ENCODE measurements around the gene GAPDHS. TPM values are rescaled to one million over a fixed set of nuclear protein-coding genes. Genes with fewer than 3 reads are reported as not detected.

Gene GAPDHS
- total RNA-seq, 1 experiment from 2014 or later, result not detected

DNA sequence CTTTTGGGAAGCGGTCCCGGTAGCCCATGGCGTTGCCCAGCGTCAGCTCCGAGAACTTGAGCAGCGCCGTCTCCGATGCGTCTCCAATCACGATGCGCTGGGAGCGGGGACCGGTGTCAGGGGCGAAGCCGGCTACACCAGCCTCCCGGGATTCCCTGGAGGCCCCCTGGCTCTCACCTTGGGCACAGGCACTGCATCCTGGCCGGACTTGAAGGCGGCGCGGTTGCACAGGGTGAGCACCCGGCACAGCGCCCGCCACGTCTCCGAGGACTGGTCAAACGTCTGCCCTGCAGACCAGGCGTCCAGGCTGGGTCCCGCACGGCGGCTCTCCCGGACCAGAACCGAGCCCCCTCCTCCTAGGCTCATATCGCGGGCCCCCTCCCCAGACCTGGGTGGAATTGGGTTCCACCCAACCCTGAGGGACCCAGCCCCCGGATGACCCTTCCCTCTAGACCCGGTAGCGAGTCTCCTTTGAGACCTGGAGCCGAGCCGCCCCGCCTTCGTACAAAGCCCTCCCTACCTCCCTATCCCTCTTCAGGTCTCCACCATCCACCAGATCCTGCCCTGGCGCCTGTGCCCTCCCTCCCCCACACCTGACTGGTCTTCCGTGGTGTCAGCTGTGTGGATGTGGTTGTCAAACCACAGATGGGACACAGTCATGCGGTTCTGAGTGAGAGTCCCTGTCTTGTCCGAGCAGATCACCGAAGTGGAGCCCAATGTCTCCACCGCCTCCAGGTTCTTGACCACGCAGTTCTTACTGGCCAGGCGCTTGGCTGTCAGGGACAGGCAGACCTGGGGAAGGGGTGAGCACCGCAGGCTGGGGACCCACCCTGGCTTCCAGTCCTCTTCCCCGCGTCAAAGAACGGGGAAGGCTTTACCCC, 25.4 kb downstream of the GAPDHS start:
- ChIA-PET CTCF (interaction anchor here (0.6 kb wide), 2 partner anchors 181 to 491 kb away, joined by 3 to 4 read pairs; no protein-coding TSS in a partner anchor), POLR2A (ENCODE audit: low non-redundant PET) (interaction anchor here (0.7 kb wide), 1 partner anchor 118 kb away, joined by 8 read pairs; no protein-coding TSS in a partner anchor)
- peak overlapping the region; percentile 47 for H3K4me3 ChIP-seq (ENCODE audit: low read depth, low read length, poor library complexity, severe bottlenecking)
- peaks cover 22% of the 10 kb centered on the region for H3K27me3 ChIP-seq (replicated peaks; ENCODE audit: insufficient read depth, low read depth, low read length, poor library complexity)
- no peaks in the 10 kb centered on the region for H3K36me3 ChIP-seq (ENCODE audit: insufficient read depth, low read length, poor library complexity, severe bottlenecking)
- no TSS peak for BruUV-seq (replicated peaks)
- H3K9me3 ChIP-seq (ENCODE audit: low read depth, low read length, poor library complexity, severe bottlenecking), result no peaks in the 10 kb centered on the region
- H3K4me1 ChIP-seq (ENCODE audit: insufficient read depth, low read length, poor library complexity, severe bottlenecking), result no peaks in the 10 kb centered on the region
- TF ChIP-seq, protein P1, sequence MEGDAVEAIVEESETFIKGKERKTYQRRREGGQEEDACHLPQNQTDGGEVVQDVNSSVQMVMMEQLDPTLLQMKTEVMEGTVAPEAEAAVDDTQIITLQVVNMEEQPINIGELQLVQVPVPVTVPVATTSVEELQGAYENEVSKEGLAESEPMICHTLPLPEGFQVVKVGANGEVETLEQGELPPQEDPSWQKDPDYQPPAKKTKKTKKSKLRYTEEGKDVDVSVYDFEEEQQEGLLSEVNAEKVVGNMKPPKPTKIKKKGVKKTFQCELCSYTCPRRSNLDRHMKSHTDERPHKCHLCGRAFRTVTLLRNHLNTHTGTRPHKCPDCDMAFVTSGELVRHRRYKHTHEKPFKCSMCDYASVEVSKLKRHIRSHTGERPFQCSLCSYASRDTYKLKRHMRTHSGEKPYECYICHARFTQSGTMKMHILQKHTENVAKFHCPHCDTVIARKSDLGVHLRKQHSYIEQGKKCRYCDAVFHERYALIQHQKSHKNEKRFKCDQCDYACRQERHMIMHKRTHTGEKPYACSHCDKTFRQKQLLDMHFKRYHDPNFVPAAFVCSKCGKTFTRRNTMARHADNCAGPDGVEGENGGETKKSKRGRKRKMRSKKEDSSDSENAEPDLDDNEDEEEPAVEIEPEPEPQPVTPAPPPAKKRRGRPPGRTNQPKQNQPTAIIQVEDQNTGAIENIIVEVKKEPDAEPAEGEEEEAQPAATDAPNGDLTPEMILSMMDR (conservative IDR thresholded peaks at IDR 0.05; ENCODE audit: low read depth, low read length), result no peak
- TF ChIP-seq EZH2 (IDR thresholded peaks at IDR 0.05; ENCODE audit: borderline replicate concordance, low read depth, low read length, poor library complexity, severe bottlenecking), result no peak
- no peak overlapping the region for H3K27ac ChIP-seq (ENCODE audit: low read depth, low read length, poor library complexity, severe bottlenecking)
- intact Hi-C loops (cut with micrococcal nuclease; ENCODE audit: unreplicated experiment), result no loop called here
- DNase-seq (ENCODE audit: low spot score), result no peak

DNA sequence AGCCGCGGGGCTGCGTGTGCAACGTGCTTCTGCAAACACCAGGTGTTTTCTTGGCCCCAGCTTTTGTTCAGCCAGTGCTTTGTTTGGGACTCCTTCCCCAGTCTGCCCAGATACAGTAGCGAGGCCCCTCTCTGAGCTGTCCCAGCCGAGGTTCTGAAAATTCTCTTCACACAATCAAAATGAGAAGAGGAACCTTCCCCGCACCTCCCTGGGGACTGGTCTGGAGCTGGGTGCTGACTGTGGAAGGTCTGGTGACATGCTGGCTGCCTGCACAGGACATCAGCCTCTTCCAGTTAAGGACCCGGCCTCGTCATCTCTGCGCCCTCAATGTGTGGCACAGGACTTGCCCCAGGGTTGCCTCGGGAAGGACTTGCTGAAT, 26.0 kb downstream of the GAPDHS start:
- CTCF ChIA-PET, result no interaction called here
- no peak for DNase-seq (ENCODE audit: low spot score)
- no peak overlapping the region for H3K4me3 ChIP-seq (ENCODE audit: low read depth, low read length, poor library complexity, severe bottlenecking)
- H3K27ac ChIP-seq (ENCODE audit: low read depth, low read length, poor library complexity, severe bottlenecking), result no peak overlapping the region
- TF ChIP-seq EZH2 (IDR thresholded peaks at IDR 0.05; ENCODE audit: borderline replicate concordance, low read depth, low read length, poor library complexity, severe bottlenecking), result no peak
- TF ChIP-seq, protein P1 (conservative IDR thresholded peaks at IDR 0.05; ENCODE audit: low read depth, low read length), result no peak
- intact Hi-C loops (cut with micrococcal nuclease; ENCODE audit: unreplicated experiment), result no loop called here
- H3K27me3 ChIP-seq (replicated peaks; ENCODE audit: insufficient read depth, low read depth, low read length, poor library complexity), result peaks cover 22% of the 10 kb centered on the region
- no peaks in the 10 kb centered on the region for H3K4me1 ChIP-seq (ENCODE audit: insufficient read depth, low read length, poor library complexity, severe bottlenecking)
- no peaks in the 10 kb centered on the region for H3K9me3 ChIP-seq (ENCODE audit: low read depth, low read length, poor library complexity, severe bottlenecking)
- BruUV-seq (replicated peaks), result no TSS peak
- POLR2A ChIA-PET (ENCODE audit: low non-redundant PET), result no interaction called here
- H3K36me3 ChIP-seq (ENCODE audit: insufficient read depth, low read length, poor library complexity, severe bottlenecking), result no peaks in the 10 kb centered on the region

DNA sequence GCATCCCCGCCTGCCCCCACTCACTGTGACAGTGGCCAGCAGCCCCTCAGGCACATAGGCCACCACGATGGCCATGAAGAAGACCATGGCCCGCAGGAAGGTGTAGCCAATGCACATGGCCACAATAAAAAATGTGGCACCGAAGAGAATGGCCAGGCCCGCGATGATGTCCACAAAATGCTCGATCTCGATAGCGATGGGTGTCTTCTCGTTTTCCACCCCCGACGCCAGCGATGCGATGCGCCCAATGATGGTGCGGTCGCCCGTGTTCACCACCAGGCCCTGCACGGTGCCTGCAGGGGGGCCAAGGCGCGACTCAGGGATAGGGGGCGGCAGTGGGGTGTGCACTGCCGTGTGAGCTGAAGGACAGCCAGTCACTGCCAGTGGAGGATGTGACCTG, 26.5 kb downstream of the GAPDHS start:
- peaks cover 22% of the 10 kb centered on the region for H3K27me3 ChIP-seq (replicated peaks; ENCODE audit: insufficient read depth, low read depth, low read length, poor library complexity)
- TF ChIP-seq, protein P1 (conservative IDR thresholded peaks at IDR 0.05; ENCODE audit: low read depth, low read length), result no peak
- no peak for TF ChIP-seq EZH2 (IDR thresholded peaks at IDR 0.05; ENCODE audit: borderline replicate concordance, low read depth, low read length, poor library complexity, severe bottlenecking)
- ChIA-PET CTCF (no interaction called here), POLR2A (ENCODE audit: low non-redundant PET) (no interaction called here)
- no TSS peak for BruUV-seq (replicated peaks)
- H3K27ac ChIP-seq (ENCODE audit: low read depth, low read length, poor library complexity, severe bottlenecking), result no peak overlapping the region
- H3K4me1 ChIP-seq (ENCODE audit: insufficient read depth, low read length, poor library complexity, severe bottlenecking), result no peaks in the 10 kb centered on the region
- intact Hi-C loops (cut with micrococcal nuclease; ENCODE audit: unreplicated experiment), result no loop called here
- no peaks in the 10 kb centered on the region for H3K36me3 ChIP-seq (ENCODE audit: insufficient read depth, low read length, poor library complexity, severe bottlenecking)
- H3K9me3 ChIP-seq (ENCODE audit: low read depth, low read length, poor library complexity, severe bottlenecking), result no peaks in the 10 kb centered on the region
- H3K4me3 ChIP-seq (ENCODE audit: low read depth, low read length, poor library complexity, severe bottlenecking), result no peak overlapping the region
- DNase-seq (ENCODE audit: low spot score), result no peak

All from A673 (cell line).